HG02763 (cell line): ENCODE measurements around the gene ZNFX1.
A peak's percentile ranks its signal among the peaks of the same experiment; 100 is the strongest.

Experiments used
- ATAC-seq: cut with Tn5 transposase; IDR thresholded peaks from one replicate; pipeline ENCODE4 v1.9.1; 2021; ENCODE audit warnings: mild to moderate bottlenecking, moderate library complexity; ENCODE audit not compliant: unreplicated experiment

ZNFX1 gene

GRCh38 chr20:49279677-49280462, 2.0 kb upstream of the ZNFX1 start:
- no peak for ATAC-seq

- ATAC-seq = no peak
These were observed 1.2 kb upstream of the ZNFX1 start for GRCh38 chr20:49278818-49279676.

- no peak for ATAC-seq
These were observed 146 bp downstream of the ZNFX1 start for GRCh38 chr20:49277786-49278035.

GRCh38 chr20:49276961-49277785, 684 bp downstream of the ZNFX1 start:
- ATAC-seq = no peak

- no peak for ATAC-seq
These were observed 1.5 kb downstream of the ZNFX1 start for GRCh38 chr20:49276161-49276960.

- no peak for ATAC-seq
These were observed 2.2 kb downstream of the ZNFX1 start for GRCh38 chr20:49275636-49276035.

- ATAC-seq = no peak
These were observed 2.6 kb downstream of the ZNFX1 start for GRCh38 chr20:49275216-49275615.

GRCh38 chr20:49273696-49274277, 4.1 kb downstream of the ZNFX1 start:
- no peak for ATAC-seq

- ATAC-seq = no peak
These were observed 5.2 kb downstream of the ZNFX1 start for GRCh38 chr20:49272654-49273053.

- no peak for ATAC-seq
These were observed 7.1 kb downstream of the ZNFX1 start for GRCh38 chr20:49270736-49271135.

- no peak for ATAC-seq
These were observed 7.7 kb downstream of the ZNFX1 start for GRCh38 chr20:49270177-49270576.

- ATAC-seq = peak; percentile 43
These were observed 9.1 kb downstream of the ZNFX1 start for GRCh38 chr20:49268600-49269365.

GRCh38 chr20:49267327-49267726, 10.5 kb downstream of the ZNFX1 start:
- no peak for ATAC-seq

- no peak for ATAC-seq
These were observed 15.4 kb downstream of the ZNFX1 start for GRCh38 chr20:49262444-49262843.

GRCh38 chr20:49261173-49261572, 16.7 kb downstream of the ZNFX1 start:
- ATAC-seq = no peak

GRCh38 chr20:49260218-49260617, 17.6 kb downstream of the ZNFX1 start:
- ATAC-seq = no peak

- no peak for ATAC-seq
These were observed 18.1 kb downstream of the ZNFX1 start for GRCh38 chr20:49259799-49260198.

- no peak for ATAC-seq
These were observed 18.6 kb downstream of the ZNFX1 start for GRCh38 chr20:49259284-49259683.

GRCh38 chr20:49256261-49256660, 21.6 kb downstream of the ZNFX1 start:
- ATAC-seq = no peak
